ENCODE results near the gene INSC.

GRCh38 chr11:15157606-15158137 lies 42.9 kb downstream of the INSC start:
- TF ChIP-seq CTCF (IDR thresholded peaks at IDR 0.05), result no peak
- no peak for TF ChIP-seq POLR2AphosphoS5 (IDR thresholded peaks at IDR 0.05)

All from prostate gland (tissue), 2 donors.